ENCODE measurements around the gene LMAN2.

Gene LMAN2

GRCh38 chr5:177291735-177292134 is 59.7 kb downstream of the LMAN2 start:
- Histone ChIP-seq H3F3A (ENCODE audit: low read depth) (no peaks in the 10 kb centered on the region), H3K4me2 (ENCODE audit: low read depth, low read length, poor library complexity, severe bottlenecking) (no peak overlapping the region), H3K36me3 (ENCODE audit: insufficient read depth, low read length) (peaks cover 59% of the 10 kb centered on the region; the same call in 1 of the 2 replicates), H4K20me1 (ENCODE audit: insufficient read depth, low read length, poor library complexity, severe bottlenecking) (no peaks in the 10 kb centered on the region), H3K9me2 (replicated peaks; ENCODE audit: low read depth, low read length) (no peaks in the 10 kb centered on the region), H3K4me3 (ENCODE audit: low read length, poor library complexity, severe bottlenecking) (no peak overlapping the region), H3K79me2 (ENCODE audit: insufficient read depth, low read length) (no peaks in the 10 kb centered on the region), H2AFZ (ENCODE audit: low read length) (no peak overlapping the region), H3K9ac (ENCODE audit: low read depth, low read length, poor library complexity, severe bottlenecking) (no peak overlapping the region), H3K4me1 (ENCODE audit: insufficient read depth, low read length, poor library complexity, severe bottlenecking) (peaks cover 13% of the 10 kb centered on the region), H3K9me3 (ENCODE audit: insufficient read depth, low read depth, low read length) (no peaks in the 10 kb centered on the region), H3K27me3 (ENCODE audit: insufficient read depth, low read length, poor library complexity, severe bottlenecking) (no peaks in the 10 kb centered on the region)
- no peak for TF ChIP-seq EZH2phosphoT487 (IDR thresholded peaks at IDR 0.05; ENCODE audit: borderline replicate concordance)
- no peak for TF ChIP-seq CTCF (conservative IDR thresholded peaks at IDR 0.05; ENCODE audit: low read length)

GRCh38 chr5:177290816-177291596 is 60.5 kb downstream of the LMAN2 start:
- no peaks in the 10 kb centered on the region for H3F3A ChIP-seq (ENCODE audit: low read depth)
- H3K4me3 ChIP-seq (ENCODE audit: low read length, poor library complexity, severe bottlenecking), result no peak overlapping the region
- no peaks in the 10 kb centered on the region for H3K9me2 ChIP-seq (replicated peaks; ENCODE audit: low read depth, low read length)
- no peak overlapping the region for H3K9ac ChIP-seq (ENCODE audit: low read depth, low read length, poor library complexity, severe bottlenecking)
- no peaks in the 10 kb centered on the region for H4K20me1 ChIP-seq (ENCODE audit: insufficient read depth, low read length, poor library complexity, severe bottlenecking)
- no peak overlapping the region for H2AFZ ChIP-seq (ENCODE audit: low read length)
- H3K79me2 ChIP-seq (ENCODE audit: insufficient read depth, low read length), result no peaks in the 10 kb centered on the region
- no peak overlapping the region for H3K4me2 ChIP-seq (ENCODE audit: low read depth, low read length, poor library complexity, severe bottlenecking)
- H3K27me3 ChIP-seq (ENCODE audit: insufficient read depth, low read length, poor library complexity, severe bottlenecking), result no peaks in the 10 kb centered on the region
- no peaks in the 10 kb centered on the region for H3K9me3 ChIP-seq (ENCODE audit: insufficient read depth, low read depth, low read length)
- TF ChIP-seq CTCF (conservative IDR thresholded peaks at IDR 0.05; ENCODE audit: low read length) (no peak), EZH2phosphoT487 (IDR thresholded peaks at IDR 0.05; ENCODE audit: borderline replicate concordance) (no peak)
- H3K36me3 ChIP-seq (ENCODE audit: insufficient read depth, low read length), result peaks cover 60% of the 10 kb centered on the region; the same call in 1 of the 2 replicates
- peaks cover 5% of the 10 kb centered on the region for H3K4me1 ChIP-seq (ENCODE audit: insufficient read depth, low read length, poor library complexity, severe bottlenecking)

- no peak overlapping the region for H3K4me2 ChIP-seq (ENCODE audit: low read depth, low read length, poor library complexity, severe bottlenecking)
- no peaks in the 10 kb centered on the region for H4K20me1 ChIP-seq (ENCODE audit: insufficient read depth, low read length, poor library complexity, severe bottlenecking)
- no peaks in the 10 kb centered on the region for H3K79me2 ChIP-seq (ENCODE audit: insufficient read depth, low read length)
- no peaks in the 10 kb centered on the region for H3K27me3 ChIP-seq (ENCODE audit: insufficient read depth, low read length, poor library complexity, severe bottlenecking)
- H3K4me1 ChIP-seq (ENCODE audit: insufficient read depth, low read length, poor library complexity, severe bottlenecking), result no peaks in the 10 kb centered on the region
- no peaks in the 10 kb centered on the region for H3F3A ChIP-seq (ENCODE audit: low read depth)
- H3K9me2 ChIP-seq (replicated peaks; ENCODE audit: low read depth, low read length), result no peaks in the 10 kb centered on the region
- TF ChIP-seq CTCF (conservative IDR thresholded peaks at IDR 0.05; ENCODE audit: low read length) (no peak), EZH2phosphoT487 (IDR thresholded peaks at IDR 0.05; ENCODE audit: borderline replicate concordance) (no peak)
- no peak overlapping the region for H3K4me3 ChIP-seq (ENCODE audit: low read length, poor library complexity, severe bottlenecking)
- no peaks in the 10 kb centered on the region for H3K9me3 ChIP-seq (ENCODE audit: insufficient read depth, low read depth, low read length)
- H3K9ac ChIP-seq (ENCODE audit: low read depth, low read length, poor library complexity, severe bottlenecking), result no peak overlapping the region
- H2AFZ ChIP-seq (ENCODE audit: low read length), result no peak overlapping the region
- peaks cover 53% of the 10 kb centered on the region; the same call in 1 of the 2 replicates for H3K36me3 ChIP-seq (ENCODE audit: insufficient read depth, low read length)
Measured at GRCh38 chr5:177288191-177288590, 63.3 kb downstream of the LMAN2 start.
